Psoas muscle (tissue), 8 donors: ENCODE results near the gene ERO1B. TPM values are rescaled to one million over a fixed set of nuclear protein-coding genes. Genes with fewer than 3 reads are reported as not detected.

Experiments used
- ATAC-seq, 4 donors: fragments of 200-7000 bp; cut with Tn5 transposase; one replicate each; pipeline ENCODE4 v1.9.1; 2020; ENCODE audit warnings: moderate library complexity in 3 of 4, mild to moderate bottlenecking in 2 of 4
- DNase-seq, 2 donors: peaks; one replicate each; pipeline ENCODE4 v3.0.0-alpha.2; 2020
- H3K27ac ChIP-seq: fragments of 200-600 bp; one replicate; pipeline ENCODE4 v1.8.0; 2022
- H3K27me3 ChIP-seq, 3 donors: fragments of 200-600 bp in 1 of 3; one replicate each; pipeline versions ENCODE4 v1.6.1 to v1.8.0; 2013 to 2022; ENCODE audit warnings: low read length in 2 of 3, mild to moderate bottlenecking in 2 of 3, moderate library complexity in 1 of 3; ENCODE audit not compliant: insufficient read depth in 3 of 3
- H3K36me3 ChIP-seq, 2 donors: fragments of 200-600 bp in 1 of 2; one replicate each; pipeline versions ENCODE4 v1.6.1 to v1.8.0; 2013 to 2022; ENCODE audit warnings: low read depth in 1 of 2, mild to moderate bottlenecking in 1 of 2, moderate library complexity in 1 of 2; ENCODE audit not compliant: insufficient read depth in 1 of 2
- H3K4me1 ChIP-seq: fragments of 200-600 bp; one replicate; pipeline ENCODE4 v1.8.0; 2022
- H3K4me3 ChIP-seq: fragments of 200-600 bp; one replicate; pipeline ENCODE4 v1.8.0; 2022; ENCODE audit warnings: mild to moderate bottlenecking
- H3K9me3 ChIP-seq: fragments of 200-600 bp; one replicate; pipeline ENCODE4 v1.8.0; 2022
- WGBS, 3 donors: extraction: QIAGEN DNeasy Blood & Tissue Kit; methylation state at CpG; one replicate each; pipeline versions ENCODE4 v1.1.6 to v1.1.7; 2013; 5-methylcytosine and 5-hydroxymethylcytosine counted together
- intact Hi-C, 2 donors: fragments of 100-400 bp; cut with DNase I; formaldehyde crosslinking; loops; one replicate each; pipeline versions ENCODE4 v1.11.0 to v1.14.2; 2022
- polyA plus RNA-seq, 3 donors: library from polyadenylated mRNA; stranded (reverse); fragments of 200-250 nt; gene quantifications; one replicate each; pipeline ENCODE4 v1.2.3, GENCODE V29; 2013
- total RNA-seq, 4 donors: library from RNA; stranded (reverse); fragmentation: NEBNext Ultra II Directional in 2 of 4; extraction: Animal tissue kit (Norgen Biotek cat#: 25700) in 2 of 4; gene quantifications; one replicate each; pipeline versions ENCODE4 v1.2.1 to v1.2.4, GENCODE V29; 2021 to 2023
- TF ChIP-seq, protein P1 (sequence below): fragments of 200-600 bp; IDR thresholded peaks from one replicate; pipeline ENCODE4 v1.8.0; 2022; ENCODE audit warnings: antibody characterized with exemption
- donor health status: healthy with polysubstance abuse.
- donor health status: DM: no; HTN: no; CAD: no; lungs with moderate emphysema.
- donor health status: Bipolar disorder and iron deficiency.
- donor health status: healthy.
- donor health status: DM: yes; HTN: yes; CAD: no.
- donor health status: DM: no; HTN: no; CAD: no.
- donor health status: DM: no; HTN: no; CAD: no.
- donor health status: DM: yes; HTN: yes; CAD: no.

ERO1B gene
- total and polyA plus RNA-seq, 7 donors, result 1.3 to 6.0 (median 2.6) TPM

DNA sequence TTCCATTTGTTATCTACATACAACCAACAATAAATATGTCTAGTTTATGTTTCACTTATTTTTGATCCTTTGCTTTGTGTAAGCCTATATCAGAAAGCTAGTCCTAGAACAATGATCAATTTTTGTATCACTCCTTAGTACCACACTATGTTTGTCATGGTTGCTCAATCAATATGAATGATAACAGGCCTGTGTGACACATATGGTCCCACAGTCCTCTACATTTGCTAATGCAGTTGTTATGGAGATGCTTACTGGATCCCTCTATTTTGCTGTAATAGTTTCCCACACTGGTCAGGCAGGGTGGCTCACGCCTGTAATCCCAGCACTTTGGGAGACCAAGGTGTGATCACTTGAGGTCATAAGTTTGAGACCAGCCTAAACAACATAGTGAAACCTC is 59.1 kb downstream of the ERO1B start:
- TF ChIP-seq, protein P1, sequence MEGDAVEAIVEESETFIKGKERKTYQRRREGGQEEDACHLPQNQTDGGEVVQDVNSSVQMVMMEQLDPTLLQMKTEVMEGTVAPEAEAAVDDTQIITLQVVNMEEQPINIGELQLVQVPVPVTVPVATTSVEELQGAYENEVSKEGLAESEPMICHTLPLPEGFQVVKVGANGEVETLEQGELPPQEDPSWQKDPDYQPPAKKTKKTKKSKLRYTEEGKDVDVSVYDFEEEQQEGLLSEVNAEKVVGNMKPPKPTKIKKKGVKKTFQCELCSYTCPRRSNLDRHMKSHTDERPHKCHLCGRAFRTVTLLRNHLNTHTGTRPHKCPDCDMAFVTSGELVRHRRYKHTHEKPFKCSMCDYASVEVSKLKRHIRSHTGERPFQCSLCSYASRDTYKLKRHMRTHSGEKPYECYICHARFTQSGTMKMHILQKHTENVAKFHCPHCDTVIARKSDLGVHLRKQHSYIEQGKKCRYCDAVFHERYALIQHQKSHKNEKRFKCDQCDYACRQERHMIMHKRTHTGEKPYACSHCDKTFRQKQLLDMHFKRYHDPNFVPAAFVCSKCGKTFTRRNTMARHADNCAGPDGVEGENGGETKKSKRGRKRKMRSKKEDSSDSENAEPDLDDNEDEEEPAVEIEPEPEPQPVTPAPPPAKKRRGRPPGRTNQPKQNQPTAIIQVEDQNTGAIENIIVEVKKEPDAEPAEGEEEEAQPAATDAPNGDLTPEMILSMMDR, result no peak
- H3K27me3 ChIP-seq, result no peaks in the 10 kb centered on the region
- ATAC-seq, result no peak
- intact Hi-C loops, result no loop called here
- H3K27ac ChIP-seq, result no peak overlapping the region
- 96 to 97% (median 96%) methylated on average over 1 of the region's 1 CpG for WGBS, 3 donors
- H3K36me3 ChIP-seq, result peaks cover 0 to 74% of the 10 kb centered on the region in 2 donors
- H3K4me1 ChIP-seq, result no peaks in the 10 kb centered on the region
- no peak overlapping the region for H3K4me3 ChIP-seq
- no peak for DNase-seq
- H3K9me3 ChIP-seq, result no peaks in the 10 kb centered on the region

DNA sequence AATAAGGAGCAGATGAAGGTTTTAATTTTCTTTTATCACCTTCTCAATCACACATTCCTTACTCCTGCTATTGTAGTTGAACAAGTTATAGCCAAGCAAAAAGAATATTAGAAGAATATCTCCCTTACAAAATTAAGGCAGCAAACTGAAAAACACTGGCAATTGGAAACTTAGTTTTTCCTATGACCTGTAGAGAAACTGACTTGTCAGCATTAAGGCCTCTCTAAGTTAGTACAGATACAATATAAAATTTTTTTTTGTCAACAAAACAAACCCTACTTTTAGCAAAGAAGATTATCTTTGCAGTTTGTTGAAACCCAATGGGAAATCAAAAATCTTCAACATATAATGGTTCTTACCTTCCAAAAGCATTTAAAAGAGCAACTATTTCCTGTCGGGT is 61.3 kb downstream of the ERO1B start:
- no peaks in the 10 kb centered on the region for H3K4me1 ChIP-seq

DNA sequence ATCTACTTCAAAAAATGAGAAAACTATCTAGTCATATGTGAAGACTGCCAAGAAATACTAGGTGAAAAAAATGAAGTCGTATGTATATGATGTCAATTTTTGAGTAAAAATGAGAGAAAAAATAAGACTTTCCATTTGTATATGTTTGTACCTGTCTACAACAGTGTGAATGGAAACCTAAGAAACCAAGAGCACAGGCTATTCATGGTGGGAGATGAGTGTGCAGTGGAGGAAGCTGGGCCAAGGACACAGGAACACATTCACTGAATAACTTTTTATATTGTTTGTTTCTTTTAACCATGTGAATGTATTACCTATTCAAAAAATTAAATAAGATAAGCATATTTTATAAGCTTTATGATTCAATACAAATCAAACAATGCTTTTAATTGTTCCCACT is 67.0 kb downstream of the ERO1B start:
- no peak for DNase-seq
- TF ChIP-seq, protein P1, result no peak
- ATAC-seq, result no peak
- no peaks in the 10 kb centered on the region for H3K4me1 ChIP-seq
- H3K27me3 ChIP-seq, result no peaks in the 10 kb centered on the region
- WGBS, 3 donors, result 82 to 100% (median 93%) methylated on average over 1 of the region's 1 CpG
- H3K4me3 ChIP-seq, result no peak overlapping the region
- no peak overlapping the region for H3K27ac ChIP-seq
- intact Hi-C loops, result no loop called here
- peaks cover 0 to 33% of the 10 kb centered on the region in 2 donors for H3K36me3 ChIP-seq
- H3K9me3 ChIP-seq, result no peaks in the 10 kb centered on the region

More for the DNA sequence above, 61.3 kb downstream of the ERO1B start:
- H3K27ac ChIP-seq, result no peak overlapping the region
- ATAC-seq (no peak), DNase-seq (no peak)
- intact Hi-C loops, result no loop called here
- H3K27me3 ChIP-seq, result no peaks in the 10 kb centered on the region
- no peaks in the 10 kb centered on the region for H3K9me3 ChIP-seq
- TF ChIP-seq, protein P1, result no peak
- WGBS, 3 donors, result 90 to 97% (median 92%) methylated on average over 1 of the region's 1 CpG
- peaks cover 0 to 71% of the 10 kb centered on the region in 2 donors for H3K36me3 ChIP-seq
- no peak overlapping the region for H3K4me3 ChIP-seq

DNA sequence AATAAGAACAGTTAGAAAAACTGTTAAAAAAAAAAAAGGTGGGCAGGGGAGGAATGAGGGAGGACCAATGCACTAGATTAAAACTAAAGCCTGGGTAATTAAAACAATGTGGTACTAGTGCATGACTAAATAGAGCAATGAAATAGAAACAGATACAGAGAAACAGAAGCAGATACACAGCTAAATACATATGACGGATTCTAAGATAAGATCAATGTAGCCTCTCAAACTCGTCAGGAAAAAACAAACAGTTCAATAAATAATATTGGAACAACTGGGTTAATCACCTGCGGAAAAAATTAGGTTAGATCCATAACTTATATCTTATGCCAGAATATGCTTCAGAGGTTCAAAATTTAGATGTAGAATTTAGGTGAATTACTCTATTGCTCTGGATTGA is 68.2 kb downstream of the ERO1B start:
- WGBS, 3 donors, result 84 to 96% (median 95%) methylated on average over 3 of the region's 3 CpGs
- H3K27ac ChIP-seq, result no peak overlapping the region
- intact Hi-C loops, result no loop called here
- TF ChIP-seq, protein P1, result no peak
- no peaks in the 10 kb centered on the region for H3K27me3 ChIP-seq
- DNase-seq, result no peak
- H3K4me3 ChIP-seq, result no peak overlapping the region
- no peak for ATAC-seq
- H3K4me1 ChIP-seq, result no peaks in the 10 kb centered on the region
- H3K36me3 ChIP-seq, result peaks cover 0 to 26% of the 10 kb centered on the region in 2 donors
- no peaks in the 10 kb centered on the region for H3K9me3 ChIP-seq

DNA sequence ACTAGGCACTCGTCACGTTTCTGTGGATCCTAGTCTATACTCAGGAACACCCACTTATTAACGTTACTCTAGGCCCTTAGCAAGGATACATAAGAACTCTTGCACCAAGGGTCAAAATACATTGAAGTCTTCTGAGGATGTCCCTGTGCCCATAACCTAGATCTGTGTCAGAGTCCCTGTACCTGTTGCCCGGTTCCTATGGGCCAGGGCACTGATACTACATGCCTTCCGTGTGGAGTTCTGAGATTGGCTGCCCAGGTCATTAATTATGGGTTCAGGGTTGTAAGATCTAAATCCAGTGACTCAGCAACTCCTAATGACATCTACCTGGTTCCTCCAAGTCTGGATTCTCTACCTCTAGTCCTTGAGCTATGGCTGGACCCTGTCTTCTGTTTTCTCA is 69.9 kb downstream of the ERO1B start:
- no peaks in the 10 kb centered on the region for H3K4me1 ChIP-seq
- H3K4me3 ChIP-seq, result no peak overlapping the region
- peaks cover 0 to 15% of the 10 kb centered on the region in 2 donors for H3K36me3 ChIP-seq
- no peaks in the 10 kb centered on the region for H3K9me3 ChIP-seq
- intact Hi-C loops, result no loop called here
- no peak for DNase-seq
- 96 to 97% (median 96%) methylated on average over 5 of the region's 5 CpGs for WGBS, 3 donors
- no peak for ATAC-seq
- H3K27me3 ChIP-seq, result no peaks in the 10 kb centered on the region
- no peak overlapping the region for H3K27ac ChIP-seq
- TF ChIP-seq, protein P1, result no peak
